GM13976 (cell line): ENCODE measurements around the gene MAP4K1.

Experiments
- DNase-seq: peaks from one replicate; pipeline ENCODE4 v3.0.0; 2012; ENCODE audit warnings: low spot score
- CTCF ChIP-seq: IDR thresholded peaks from 2 replicates; pipeline ENCODE4 v1.5.1; 2012; ENCODE audit warnings: borderline replicate concordance, mild to moderate bottlenecking; ENCODE audit not compliant: insufficient read depth; ENCODE audit errors: extremely low read depth, missing control alignments, control extremely low read depth
- in situ Hi-C: fragments of 300-500 bp; cut with MboI; formaldehyde crosslinking; loops from one replicate; pipeline ENCODE4 v1.12.0; 2022; ENCODE audit warnings: low sequenced_read_pairs, mixed read lengths, inconsistent platforms; ENCODE audit not compliant: unreplicated experiment

MAP4K1 gene

GRCh38 chr19:38650911-38651584, 33.3 kb upstream of the MAP4K1 start:
- no peak for DNase-seq
- in situ Hi-C loops: no loop called here
- TF ChIP-seq CTCF: no peak

- no peak for DNase-seq
- no peak for TF ChIP-seq CTCF
- in situ Hi-C loops: no loop called here
These were observed 32.5 kb upstream of the MAP4K1 start for GRCh38 chr19:38650172-38650775.

GRCh38 chr19:38649305-38650171, 31.8 kb upstream of the MAP4K1 start:
- in situ Hi-C loops: loop anchor here (25.0 kb wide), 1 partner anchor 237 kb away; the partner anchor contains the start of gene FAM98C
- TF ChIP-seq CTCF: no peak
- DNase-seq: no peak

- in situ Hi-C loops: loop anchor here (25.0 kb wide), 1 partner anchor 237 kb away; the partner anchor contains the start of gene FAM98C
- DNase-seq: no peak
- TF ChIP-seq CTCF: no peak
These were observed 31.1 kb upstream of the MAP4K1 start for GRCh38 chr19:38648769-38649304.

GRCh38 chr19:38647966-38648768, 30.4 kb upstream of the MAP4K1 start:
- no peak for DNase-seq
- no peak for TF ChIP-seq CTCF
- in situ Hi-C loops: loop anchor here (25.0 kb wide), 1 partner anchor 236 kb away; the partner anchor contains the start of gene FAM98C
